K562 (cell line): ENCODE measurements around the gene TRIM47. TPM values are rescaled to one million over a fixed set of nuclear protein-coding genes. Genes with fewer than 3 reads are reported as not detected.
A peak's percentile ranks its signal among the peaks of the same experiment; 100 is the strongest.

ENCODE experiments used
- BRD4 ChIP-seq: fragments of 200-600 bp; sonication (generic); IDR thresholded peaks from 2 replicates; pipeline ENCODE4 v1.6.1; 2017; ENCODE audit warnings: inconsistent platforms
- BRD9 ChIP-seq: fragments of 450-650 bp; IDR thresholded peaks from 2 replicates; pipeline ENCODE4 v1.6.1; 2018; ENCODE audit warnings: low read depth; ENCODE audit not compliant: partially characterized antibody
- CBX1 ChIP-seq: sonication (generic); IDR thresholded peaks from 2 replicates; pipeline ENCODE4 v1.6.1; 2016; ENCODE audit warnings: antibody characterized with exemption, low read depth, mild to moderate bottlenecking
- CHD2 ChIP-seq: IDR thresholded peaks from 2 replicates; pipeline ENCODE4 v1.6.1; 2011; ENCODE audit warnings: low read depth, low read length
- CHD4 ChIP-seq: fragments of 200-600 bp; sonication (generic); IDR thresholded peaks from 3 replicates; pipeline ENCODE4 v1.6.1; 2012; ENCODE audit warnings: low read depth, mild to moderate bottlenecking, mixed read lengths, low read length, inconsistent platforms; ENCODE audit not compliant: insufficient read depth, insufficient replicate concordance, poor library complexity, severe bottlenecking
- E2F3 ChIP-seq: fragments of 250-450 bp; sonication (Bioruptor Pico); IDR thresholded peaks from 2 replicates; pipeline ENCODE4 v1.4.0; 2020; ENCODE audit warnings: mild to moderate bottlenecking
- E2F8 ChIP-seq: fragments of 450-650 bp; IDR thresholded peaks from 2 replicates; pipeline ENCODE4 v1.7.1; 2018; ENCODE audit warnings: mild to moderate bottlenecking, low read depth; ENCODE audit not compliant: partially characterized antibody
- HMG20A ChIP-seq: fragments of 450-650 bp; formaldehyde crosslinking; conservative IDR thresholded peaks from 2 replicates; pipeline ENCODE4 v1.4.0; 2020; ENCODE audit warnings: mild to moderate bottlenecking, mixed read lengths
- HNRNPH1 ChIP-seq: fragments of 200-400 bp; formaldehyde crosslinking; optimal IDR thresholded peaks from 2 replicates; pipeline ENCODE3; 2017; ENCODE audit warnings: low read depth, mild to moderate bottlenecking, low read length, moderate library complexity
- HOXB6 ChIP-seq: fragments of 250-450 bp; sonication (Bioruptor Pico); IDR thresholded peaks from 2 replicates; pipeline ENCODE4 v1.5.1; 2022; ENCODE audit warnings: mild to moderate bottlenecking, borderline replicate concordance
- MBD2 ChIP-seq: sonication (generic); IDR thresholded peaks from 2 replicates; pipeline ENCODE4 v1.6.1; 2016; ENCODE audit warnings: low read depth, borderline replicate concordance
- NBN ChIP-seq: fragments of 450-650 bp; IDR thresholded peaks from 2 replicates; pipeline ENCODE4 v1.6.1; 2016; ENCODE audit warnings: low read depth, mild to moderate bottlenecking
- NONO ChIP-seq, 2 experiments: fragments of 200-400 bp in 1 of 2; fragments of 450-650 bp in 1 of 2; formaldehyde crosslinking in 1 of 2; IDR thresholded peaks; 2 replicates each; pipeline ENCODE4 v1.6.1; 2017; ENCODE audit warnings: low read depth in 2 of 2, mild to moderate bottlenecking in 2 of 2, moderate library complexity in 2 of 2, low read length in 1 of 2
- PHF21A ChIP-seq: fragments of 450-650 bp; IDR thresholded peaks from 2 replicates; pipeline ENCODE4 v1.6.1; 2017; ENCODE audit warnings: low read depth, borderline replicate concordance
- POLR2H ChIP-seq: IDR thresholded peaks from 2 replicates; pipeline ENCODE4 v1.6.1; 2016; ENCODE audit warnings: missing genetic modification characterization, low read depth, mild to moderate bottlenecking, control low read depth, missing compliant biosample characterization, moderate library complexity
- RAD51 ChIP-seq: fragments of 450-650 bp; IDR thresholded peaks from 2 replicates; pipeline ENCODE4 v1.7.1; 2016; ENCODE audit warnings: low read depth, mild to moderate bottlenecking, borderline replicate concordance
- SFPQ ChIP-seq: fragments of 200-400 bp; formaldehyde crosslinking; IDR thresholded peaks from 2 replicates; pipeline ENCODE4 v1.6.1; 2017; ENCODE audit warnings: mild to moderate bottlenecking, low read depth, low read length, moderate library complexity
- XRCC4 ChIP-seq: IDR thresholded peaks from one replicate; pipeline ENCODE4 v1.6.1; 2011; ENCODE audit not compliant: insufficient read depth, insufficient read length; ENCODE audit errors: extremely low read depth
- ZKSCAN8 ChIP-seq: fragments of 200-800 bp; sonication (Bioruptor generic); IDR thresholded peaks from 2 replicates; pipeline ENCODE4 v1.6.1; 2016; ENCODE audit warnings: missing genetic modification characterization, missing compliant biosample characterization
- ZNF175 ChIP-seq: fragments of 200-800 bp; sonication (Bioruptor generic); IDR thresholded peaks from 2 replicates; pipeline ENCODE4 v1.6.1; 2016; ENCODE audit warnings: low read depth, mild to moderate bottlenecking, missing genetic modification characterization, missing compliant biosample characterization
- ZNF212 ChIP-seq: fragments of 450-650 bp; formaldehyde crosslinking; IDR thresholded peaks from 2 replicates; pipeline ENCODE4 v1.4.0; 2020; ENCODE audit warnings: mild to moderate bottlenecking
- ZNF408 ChIP-seq: fragments of 250-450 bp; sonication (Bioruptor Pico); IDR thresholded peaks from 2 replicates; pipeline ENCODE4 v1.4.0; 2020; ENCODE audit warnings: low read depth, mild to moderate bottlenecking, moderate library complexity
- ZNF586 ChIP-seq: fragments of 450-650 bp; formaldehyde crosslinking; conservative IDR thresholded peaks from 2 replicates; pipeline ENCODE4 v1.4.0; 2020; ENCODE audit warnings: mild to moderate bottlenecking, moderate library complexity
- polyA plus RNA-seq, 8 experiments: library from polyadenylated mRNA; depleted of rRNA in 4 of 8; stranded (reverse) in 5 of 8; unstranded in 3 of 8; fragments of >200 nt; fragmentation: Nextera tagmentation in 2 of 8; fragmentation: Illumina TruSeq in 1 of 8; extraction: Ambion mirVana in 2 of 8; extraction: Trizol in 1 of 8; gene quantifications; 2 replicates each; pipeline versions ENCODE4 v1.2.1 to v1.2.3, GENCODE V29; 2011 to 2014; ENCODE audit warnings: inconsistent platforms in 1 of 8, missing spikeins in 1 of 8
- total RNA-seq, 7 experiments: library from RNA; depleted of rRNA in 6 of 7; stranded (reverse); fragments of >200 nt in 6 of 7; fragmentation: Illumina TruSeq in 2 of 7; extraction: Trizol in 2 of 7; gene quantifications; 2 replicates each; pipeline versions ENCODE4 v1.2.1 to v1.2.3, GENCODE V29; 2011 to 2021; ENCODE audit warnings: low replicate concordance in 1 of 7

TRIM47 gene
- total and polyA plus RNA-seq, 9 of the 15 experiments (the other 6 are each of a cell fraction or from before 2014, with no cell fraction given), result 0.56 to 6.1 (median 3.2) TPM

- TF ChIP-seq E2F3 (CRISPR knock-in tag) (peak; percentile 48; the same call in 1 of the 2 replicates), BRD4 (no peak; the same call in 1 of the 2 replicates), NONO (IDR thresholded peaks at IDR 0.05; ENCODE audit: low read depth in 2 of 2, low read length in 1 of 2) (0 out of 4 replicates have a peak, but pooled peaks of 1 of the 2 experiments have one; percentile 44), HNRNPH1 (no peak), CBX1 (peak; percentile 60), ZNF175 (no peak; the same call in 1 of the 2 replicates), POLR2H (tag) (peak; percentile 93), E2F8 (peak; percentile 21), ZNF408 (CRISPR knock-in tag) (no peak), RAD51 (peak; percentile 99), HMG20A (CRISPR knock-in tag) (no peak), SFPQ (peak; percentile 49; the same call in 1 of the 2 replicates), ZNF212 (CRISPR knock-in tag) (no peak), ZNF586 (CRISPR knock-in tag) (no peak), BRD9 (no peak), MBD2 (peak; percentile 88), PHF21A (no peak), CHD4 (no peak), CHD2 (peak; percentile 47; the same call in 1 of the 2 replicates), ZKSCAN8 (CRISPR knock-in tag) (no peak), NBN (no peak), XRCC4 (no peak), HOXB6 (CRISPR knock-in tag) (no peak)
Measured at GRCh38 chr17:75855310-75856061, 22.9 kb downstream of the TRIM47 start, which contains the start of gene WBP2 (continued).
